LNCAP (cell line): Measurements from ENCODE around the gene NNT.

Experiments used
- CTCF ChIP-seq: fragments of 450-650 bp; IDR thresholded peaks from 2 replicates; pipeline ENCODE4 v1.5.1; 2017; ENCODE audit warnings: mild to moderate bottlenecking

Gene NNT

GRCh38 chr5:43608406-43608805 lies 5.4 kb downstream of the NNT start:
- no peak for TF ChIP-seq CTCF

- peak; percentile 44; the same call in 1 of the 2 replicates for TF ChIP-seq CTCF
Measured at GRCh38 chr5:43609752-43610151, 6.8 kb downstream of the NNT start.

- TF ChIP-seq CTCF: no peak
Measured at GRCh38 chr5:43613370-43613769, 10.4 kb downstream of the NNT start.

GRCh38 chr5:43615445-43616184 lies 12.6 kb downstream of the NNT start:
- TF ChIP-seq CTCF: no peak

GRCh38 chr5:43616535-43616934 lies 13.6 kb downstream of the NNT start:
- TF ChIP-seq CTCF: no peak

GRCh38 chr5:43619380-43619779 lies 16.4 kb downstream of the NNT start:
- no peak for TF ChIP-seq CTCF

GRCh38 chr5:43619911-43620310 lies 16.9 kb downstream of the NNT start:
- TF ChIP-seq CTCF: no peak
